HCT116 (cell line): Measurements from ENCODE around the gene ARL6IP1. TPM values are rescaled to one million over a fixed set of nuclear protein-coding genes. Genes with fewer than 3 reads are reported as not detected.

Experiments
- ATAC-seq: fragments of 200-7000 bp; cut with Tn5 transposase; 2 replicates; pipeline ENCODE4 v1.9.1; 2020; ENCODE audit warnings: mild to moderate bottlenecking, moderate library complexity
- BruUV-seq: library from RNA; stranded (reverse); fragments of 400-500 nt; replicated peaks from 2 replicates; lab custom pipeline; 2021; lab: Mats Ljungman, UMichigan
- CTCF ChIA-PET: fragments of 300-600 bp; sonication (Branson Sonifier 250); formaldehyde crosslinking; loops from one replicate; lab custom pipeline; 2021; ENCODE audit warnings: antibody characterized with exemption; lab: Charles Lee
- POLR2A ChIA-PET: fragments of 300-600, 350-600 bp; sonication (Branson Sonifier 250); formaldehyde crosslinking; loops from one replicate; lab custom pipeline; 2021; ENCODE audit warnings: antibody characterized with exemption; lab: Charles Lee
- RAD21 ChIA-PET, 2 experiments: fragments of 300-600 bp; sonication (Branson Sonifier 250); formaldehyde crosslinking; loops; one replicate each; lab custom pipeline; 2023; ENCODE audit warnings: low total read pairs in 2 of 2; ENCODE audit not compliant: uncharacterized antibody in 2 of 2, unreplicated experiment in 2 of 2, low non-redundant PET in 1 of 2; lab: Charles Lee
- DNase-seq: peaks from one replicate; pipeline ENCODE4 v3.0.0-alpha.2; 2010; ENCODE audit warnings: low read depth, low spot score
- H2AFZ ChIP-seq: fragments of 200-600 bp; shearing (Covaris generic), sonication (generic); 2 replicates; pipeline ENCODE4 v1.6.1; 2017; ENCODE audit warnings: low read depth, mixed run types, mixed read lengths, antibody characterized with exemption, low read length; ENCODE audit not compliant: poor library complexity, severe bottlenecking
- H3K27ac ChIP-seq: 2 replicates; pipeline ENCODE4 v1.5.1; 2012; ENCODE audit warnings: low read depth, low read length
- H3K27me3 ChIP-seq: fragments of 200-600 bp; sonication (generic); 2 replicates; pipeline ENCODE4 v1.6.1; 2016; ENCODE audit warnings: mixed run types, low read length, mixed read lengths; ENCODE audit not compliant: insufficient read depth
- H3K36me3 ChIP-seq, 2 experiments: fragments of 200-500 bp in 1 of 2; fragments of 200-600 bp in 1 of 2; sonication (Bioruptor generic) in 1 of 2; sonication (generic) in 1 of 2; 2 replicates each; pipeline versions ENCODE4 v1.5.1 to v1.6.1; 2014 to 2016; ENCODE audit warnings: low read length in 2 of 2, inconsistent platforms in 1 of 2, mixed read lengths in 1 of 2, mixed run types in 1 of 2; ENCODE audit not compliant: insufficient read depth in 2 of 2, control insufficient read depth in 1 of 2
- H3K4me1 ChIP-seq, 2 experiments: fragments of 200-600 bp in 1 of 2; sonication (generic) in 1 of 2; 2 replicates each; pipeline versions ENCODE4 v1.5.1 to v1.6.1; 2012 to 2017; ENCODE audit warnings: low read length in 2 of 2, inconsistent platforms in 1 of 2, mild to moderate bottlenecking in 1 of 2, mixed read lengths in 1 of 2, mixed run types in 1 of 2, moderate library complexity in 1 of 2; ENCODE audit not compliant: insufficient read depth in 2 of 2, control insufficient read depth in 1 of 2
- H3K4me2 ChIP-seq: fragments of 200-600 bp; sonication (generic); 2 replicates; pipeline ENCODE4 v1.6.1; 2017; ENCODE audit warnings: mixed run types, low read length, mixed read lengths
- H3K4me3 ChIP-seq, 2 experiments: fragments of 200-600 bp in 1 of 2; sonication (generic) in 1 of 2; replicated peaks in 1 of 2; 2 replicates each; pipeline ENCODE4 v1.5.1; 2011 to 2016; ENCODE audit warnings: low read length in 2 of 2, control low read depth in 1 of 2, low read depth in 1 of 2, mild to moderate bottlenecking in 1 of 2, mixed read lengths in 1 of 2, mixed run types in 1 of 2
- H3K79me2 ChIP-seq: fragments of 200-600 bp; sonication (generic); 2 replicates; pipeline ENCODE4 v1.6.1; 2017; ENCODE audit warnings: mild to moderate bottlenecking, mixed run types, low read length, moderate library complexity, mixed read lengths; ENCODE audit not compliant: insufficient read depth
- H3K9ac ChIP-seq: fragments of 200-600 bp; sonication (generic); 2 replicates; pipeline ENCODE4 v1.6.1; 2016; ENCODE audit warnings: low read length, mixed read lengths
- H3K9me2 ChIP-seq: fragments of 200-600 bp; sonication (generic), shearing (Covaris generic); 2 replicates; pipeline ENCODE4 v1.6.1; 2017; ENCODE audit warnings: mixed run types, mild to moderate bottlenecking, moderate library complexity; ENCODE audit not compliant: insufficient read depth
- H3K9me3 ChIP-seq, 2 experiments: fragments of 200-500 bp in 1 of 2; fragments of 200-600 bp in 1 of 2; sonication (Bioruptor generic) in 1 of 2; sonication (generic) in 1 of 2; 2 replicates each; pipeline ENCODE4 v1.6.1; 2014 to 2017; ENCODE audit warnings: low read length in 2 of 2, mixed read lengths in 2 of 2, inconsistent platforms in 1 of 2, low read depth in 1 of 2, mild to moderate bottlenecking in 1 of 2, mixed run types in 1 of 2, moderate library complexity in 1 of 2; ENCODE audit not compliant: control insufficient read depth in 1 of 2, insufficient read depth in 1 of 2
- H4K20me1 ChIP-seq: fragments of 200-600 bp; sonication (generic), shearing (Covaris generic); 2 replicates; pipeline ENCODE4 v1.6.1; 2017; ENCODE audit warnings: mixed run types, mild to moderate bottlenecking, moderate library complexity; ENCODE audit not compliant: insufficient read depth
- CBX3 ChIP-seq: IDR thresholded peaks from 2 replicates; pipeline ENCODE4 v1.6.1; 2012; ENCODE audit warnings: low read depth
- ELF1 ChIP-seq: IDR thresholded peaks from 2 replicates; pipeline ENCODE4 v1.6.1; 2012; ENCODE audit warnings: low read depth, borderline replicate concordance
- EZH2 ChIP-seq: fragments of 200-600 bp; sonication (generic); IDR thresholded peaks from 2 replicates; pipeline ENCODE4 v1.6.1; 2017; ENCODE audit warnings: antibody characterized with exemption, mixed run types
- EZH2phosphoT487 ChIP-seq: fragments of 200-600 bp; IDR thresholded peaks from 2 replicates; pipeline ENCODE4 v1.6.1; 2018; ENCODE audit warnings: antibody characterized with exemption, borderline replicate concordance
- FOSL1 ChIP-seq: IDR thresholded peaks from 2 replicates; pipeline ENCODE4 v1.6.1; 2012; ENCODE audit warnings: low read depth
- JUND ChIP-seq: IDR thresholded peaks from 2 replicates; pipeline ENCODE4 v1.6.1; 2012
- POLR2A ChIP-seq: IDR thresholded peaks from 2 replicates; pipeline ENCODE4 v1.7.0; 2011; ENCODE audit warnings: borderline replicate concordance; ENCODE audit not compliant: insufficient read depth, insufficient read length; ENCODE audit errors: extremely low read depth
- SRF ChIP-seq: IDR thresholded peaks from 2 replicates; pipeline ENCODE4 v1.6.1; 2012; ENCODE audit warnings: low read depth
- TCF7L2 ChIP-seq: IDR thresholded peaks from 2 replicates; pipeline ENCODE4 v1.7.0; 2011; ENCODE audit warnings: borderline replicate concordance, inconsistent platforms; ENCODE audit not compliant: insufficient read depth, insufficient read length; ENCODE audit errors: extremely low read depth
- ZFX ChIP-seq: fragments of 450-650 bp; IDR thresholded peaks from 2 replicates; pipeline ENCODE4 v1.6.1; 2017
- intact Hi-C: fragments of 100-400 bp; cut with micrococcal nuclease; formaldehyde crosslinking; loops from 2 replicates; pipeline ENCODE4 v1.10.0; 2022
- total RNA-seq: library from RNA; stranded (reverse); gene quantifications from one replicate; pipeline ENCODE4 v1.2.1, GENCODE V29; 2021; ENCODE audit not compliant: unreplicated experiment
- TF ChIP-seq, protein P1 (sequence below): IDR thresholded peaks from 2 replicates; pipeline ENCODE4 v1.6.1; 2012; ENCODE audit warnings: low read depth
- TF ChIP-seq, protein P2 (sequence below): IDR thresholded peaks from 2 replicates; pipeline ENCODE4 v1.6.1; 2012

ARL6IP1 gene
- total RNA-seq, 1 experiment from 2014 or later, result 197 TPM

DNA sequence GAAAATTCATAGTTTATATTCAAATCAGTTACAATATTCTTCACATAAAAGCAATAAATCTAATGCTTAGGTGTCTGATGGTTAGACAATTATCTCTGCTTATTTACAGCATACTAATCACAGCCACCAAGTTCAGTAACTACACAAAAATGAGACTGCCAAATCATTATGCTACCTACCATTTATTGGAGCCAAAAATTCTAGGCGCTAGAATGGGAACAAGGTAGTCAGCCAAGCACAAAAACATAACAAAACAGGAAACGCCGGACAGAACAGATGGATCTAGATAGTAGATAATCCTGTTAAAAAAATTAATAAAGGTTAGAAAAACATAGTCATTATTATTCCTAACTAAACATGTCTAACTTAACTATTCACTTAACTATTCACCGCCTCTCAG is 3.6 kb downstream of the ARL6IP1 start:
- ChIA-PET CTCF (no interaction called here), POLR2A (interaction anchor here (8.2 kb wide), 1 partner anchor 9 kb away, joined by 190 read pairs; the partner anchor contains the start of gene RPS15A), RAD21 (no interaction called here)
- no peaks in the 10 kb centered on the region for H3K9me3 ChIP-seq
- ATAC-seq (no peak), DNase-seq (no peak)
- intact Hi-C loops, result no loop called here
- no peak overlapping the region for H3K4me3 ChIP-seq
- H2AFZ ChIP-seq, result no peak overlapping the region
- no peak for TF ChIP-seq FOSL1
- no peak for TF ChIP-seq ELF1
- TF ChIP-seq ZFX, result no peak
- no peak for TF ChIP-seq EZH2
- no peak for TF ChIP-seq POLR2A
- TF ChIP-seq, protein P1, sequence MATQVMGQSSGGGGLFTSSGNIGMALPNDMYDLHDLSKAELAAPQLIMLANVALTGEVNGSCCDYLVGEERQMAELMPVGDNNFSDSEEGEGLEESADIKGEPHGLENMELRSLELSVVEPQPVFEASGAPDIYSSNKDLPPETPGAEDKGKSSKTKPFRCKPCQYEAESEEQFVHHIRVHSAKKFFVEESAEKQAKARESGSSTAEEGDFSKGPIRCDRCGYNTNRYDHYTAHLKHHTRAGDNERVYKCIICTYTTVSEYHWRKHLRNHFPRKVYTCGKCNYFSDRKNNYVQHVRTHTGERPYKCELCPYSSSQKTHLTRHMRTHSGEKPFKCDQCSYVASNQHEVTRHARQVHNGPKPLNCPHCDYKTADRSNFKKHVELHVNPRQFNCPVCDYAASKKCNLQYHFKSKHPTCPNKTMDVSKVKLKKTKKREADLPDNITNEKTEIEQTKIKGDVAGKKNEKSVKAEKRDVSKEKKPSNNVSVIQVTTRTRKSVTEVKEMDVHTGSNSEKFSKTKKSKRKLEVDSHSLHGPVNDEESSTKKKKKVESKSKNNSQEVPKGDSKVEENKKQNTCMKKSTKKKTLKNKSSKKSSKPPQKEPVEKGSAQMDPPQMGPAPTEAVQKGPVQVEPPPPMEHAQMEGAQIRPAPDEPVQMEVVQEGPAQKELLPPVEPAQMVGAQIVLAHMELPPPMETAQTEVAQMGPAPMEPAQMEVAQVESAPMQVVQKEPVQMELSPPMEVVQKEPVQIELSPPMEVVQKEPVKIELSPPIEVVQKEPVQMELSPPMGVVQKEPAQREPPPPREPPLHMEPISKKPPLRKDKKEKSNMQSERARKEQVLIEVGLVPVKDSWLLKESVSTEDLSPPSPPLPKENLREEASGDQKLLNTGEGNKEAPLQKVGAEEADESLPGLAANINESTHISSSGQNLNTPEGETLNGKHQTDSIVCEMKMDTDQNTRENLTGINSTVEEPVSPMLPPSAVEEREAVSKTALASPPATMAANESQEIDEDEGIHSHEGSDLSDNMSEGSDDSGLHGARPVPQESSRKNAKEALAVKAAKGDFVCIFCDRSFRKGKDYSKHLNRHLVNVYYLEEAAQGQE, result no peak
- TF ChIP-seq EZH2phosphoT487, result no peak
- TF ChIP-seq JUND, result no peak
- TF ChIP-seq SRF, result no peak
- TF ChIP-seq, protein P2, sequence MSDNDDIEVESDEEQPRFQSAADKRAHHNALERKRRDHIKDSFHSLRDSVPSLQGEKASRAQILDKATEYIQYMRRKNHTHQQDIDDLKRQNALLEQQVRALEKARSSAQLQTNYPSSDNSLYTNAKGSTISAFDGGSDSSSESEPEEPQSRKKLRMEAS, result no peak
- no peak for TF ChIP-seq TCF7L2
- no peak for TF ChIP-seq CBX3
- no peaks in the 10 kb centered on the region; the same call in 1 of the 2 replicates for H3K9me2 ChIP-seq
- H3K9ac ChIP-seq, result no peak overlapping the region
- H4K20me1 ChIP-seq, result peaks cover 27% of the 10 kb centered on the region; the same call in 1 of the 2 replicates
- H3K27ac ChIP-seq, result no peak overlapping the region
- peaks cover 77% of the 10 kb centered on the region for H3K79me2 ChIP-seq
- peaks cover 7 to 20% of the 10 kb centered on the region in 2 experiments; a peak in 3 of 4 replicates for H3K4me1 ChIP-seq
- peaks cover 37 to 61% of the 10 kb centered on the region in 2 experiments for H3K36me3 ChIP-seq
- H3K4me2 ChIP-seq, result no peak overlapping the region
- no peaks in the 10 kb centered on the region for H3K27me3 ChIP-seq
- BruUV-seq, result no TSS peak
